SK-N-SH (cell line): Measurements from ENCODE around the gene CELF4. TPM values are rescaled to one million over a fixed set of nuclear protein-coding genes. Genes with fewer than 3 reads are reported as not detected.
"Not testable (repeated sequence)": the region's sequence is repeated elsewhere in the genome, so short reads cannot be mapped to it uniquely, and the experiment has no call there.

Experiments
- CTCF ChIA-PET: fragments of 300-600, 350-600 bp; formaldehyde crosslinking; extraction: SDS; loops from one replicate; lab custom pipeline; 2021; lab: Yijun Ruan, JAX
- POLR2A ChIA-PET: fragments of 350-600 bp; sonication (Branson Sonifier 250); formaldehyde crosslinking; extraction: SDS; loops from one replicate; lab custom pipeline; 2020; ENCODE audit warnings: antibody characterized with exemption, inconsistent platforms; lab: Yijun Ruan, JAX
- DNase-seq: peaks from one replicate; pipeline ENCODE4 v3.0.0; 2012
- H2AFZ ChIP-seq: fragments of 200-600 bp; sonication (generic); 2 replicates; pipeline ENCODE4 v1.8.1; 2016; ENCODE audit warnings: antibody characterized with exemption, mild to moderate bottlenecking, low read depth
- H3F3A ChIP-seq: fragments of 200-600 bp; sonication (generic); replicated peaks from 2 replicates; pipeline ENCODE3; 2016; ENCODE audit warnings: antibody characterized with exemption, mild to moderate bottlenecking; ENCODE audit not compliant: insufficient read depth
- H3K27ac ChIP-seq, 2 experiments: fragments of 200-500 bp in 1 of 2; fragments of 200-600 bp in 1 of 2; sonication (Bioruptor generic) in 1 of 2; sonication (generic), shearing (Covaris generic) in 1 of 2; 2 replicates each; pipeline versions ENCODE4 v1.5.1 to v1.6.1; 2014 to 2016; ENCODE audit warnings: low read depth in 2 of 2, inconsistent platforms in 1 of 2, low read length in 1 of 2, mild to moderate bottlenecking in 1 of 2, mixed read lengths in 1 of 2
- H3K27me3 ChIP-seq: fragments of 200-600 bp; sonication (generic), shearing (Covaris generic); 2 replicates; pipeline ENCODE4 v1.6.1; 2016; ENCODE audit warnings: mixed run types; ENCODE audit not compliant: insufficient read depth
- H3K36me3 ChIP-seq, 2 experiments: fragments of 200-500 bp in 1 of 2; fragments of 200-600 bp in 1 of 2; sonication (Bioruptor generic) in 1 of 2; sonication (generic) in 1 of 2; replicated peaks in 1 of 2; 2 replicates each; pipeline versions ENCODE3 to v1.5.1; 2014 to 2016; ENCODE audit warnings: low read length in 1 of 2, mild to moderate bottlenecking in 1 of 2; ENCODE audit not compliant: insufficient read depth in 2 of 2, control insufficient read depth in 1 of 2
- H3K4me1 ChIP-seq, 2 experiments: fragments of 200-500 bp in 1 of 2; fragments of 200-600 bp in 1 of 2; sonication (Bioruptor generic) in 1 of 2; sonication (generic), shearing (Covaris generic) in 1 of 2; 2 replicates each; pipeline versions ENCODE4 v1.5.1 to v1.6.1; 2014 to 2016; ENCODE audit warnings: low read depth in 1 of 2, low read length in 1 of 2, mixed run types in 1 of 2; ENCODE audit not compliant: insufficient read depth in 2 of 2, control insufficient read depth in 1 of 2
- H3K4me2 ChIP-seq: fragments of 200-600 bp; sonication (generic), shearing (Covaris generic); 2 replicates; pipeline ENCODE4 v1.6.1; 2017; ENCODE audit warnings: mixed run types
- H3K4me3 ChIP-seq, 2 experiments: fragments of 200-500 bp in 1 of 2; fragments of 200-600 bp in 1 of 2; sonication (Bioruptor generic) in 1 of 2; sonication (generic), shearing (Covaris generic) in 1 of 2; 2 replicates each; pipeline versions ENCODE4 v1.5.1 to v1.8.1; 2014 to 2016; ENCODE audit warnings: low read depth in 2 of 2, inconsistent platforms in 1 of 2, low read length in 1 of 2, mild to moderate bottlenecking in 1 of 2, mixed read lengths in 1 of 2, moderate library complexity in 1 of 2
- H3K79me2 ChIP-seq: fragments of 200-600 bp; sonication (generic); 2 replicates; pipeline ENCODE4 v1.8.1; 2017; ENCODE audit warnings: mild to moderate bottlenecking; ENCODE audit not compliant: insufficient read depth
- H3K9ac ChIP-seq: fragments of 200-600 bp; sonication (generic); 2 replicates; pipeline ENCODE4 v1.6.1; 2017; ENCODE audit warnings: mixed run types
- H3K9me2 ChIP-seq: fragments of 200-600 bp; sonication (generic); 2 replicates; pipeline ENCODE4 v1.6.1; 2017; ENCODE audit warnings: mixed run types
- H3K9me3 ChIP-seq: fragments of 200-600 bp; sonication (generic); 2 replicates; pipeline ENCODE4 v1.6.1; 2017; ENCODE audit warnings: mixed run types, mild to moderate bottlenecking, moderate library complexity
- H4K20me1 ChIP-seq: fragments of 200-600 bp; sonication (generic); 2 replicates; pipeline ENCODE4 v1.6.1; 2017; ENCODE audit warnings: mild to moderate bottlenecking, mixed run types; ENCODE audit not compliant: insufficient read depth
- CHD2 ChIP-seq: fragments of 150-350 bp; IDR thresholded peaks from 2 replicates; pipeline ENCODE4 v1.6.1; 2018; ENCODE audit warnings: low read length; ENCODE audit not compliant: partially characterized antibody
- ELF1 ChIP-seq: IDR thresholded peaks from 2 replicates; pipeline ENCODE4 v1.4.0; 2012
- EP300 ChIP-seq, 2 experiments: IDR thresholded peaks; 2 replicates each; pipeline versions ENCODE4 v1.4.0 to v1.6.1; 2012; ENCODE audit warnings: borderline replicate concordance in 1 of 2, low read depth in 1 of 2, low read length in 1 of 2
- FOXJ3 ChIP-seq: sonication (generic); formaldehyde crosslinking; IDR thresholded peaks from 2 replicates; pipeline ENCODE4 v1.5.1; 2020; ENCODE audit warnings: mild to moderate bottlenecking, missing genetic modification reagents
- FOXM1 ChIP-seq: IDR thresholded peaks from 2 replicates; pipeline ENCODE4 v1.4.0; 2012; ENCODE audit warnings: low read depth, mild to moderate bottlenecking
- GABPA ChIP-seq: IDR thresholded peaks from 2 replicates; pipeline ENCODE4 v1.4.0; 2012; ENCODE audit warnings: low read depth, mild to moderate bottlenecking
- GATA2 ChIP-seq: sonication (generic); formaldehyde crosslinking; IDR thresholded peaks from 2 replicates; pipeline ENCODE4 v1.5.0; 2020; ENCODE audit warnings: mild to moderate bottlenecking, missing genetic modification reagents
- MEF2A ChIP-seq: IDR thresholded peaks from 2 replicates; pipeline ENCODE4 v1.4.0; 2012; ENCODE audit warnings: low read depth, borderline replicate concordance
- MXI1 ChIP-seq: IDR thresholded peaks from 2 replicates; pipeline ENCODE4 v1.6.1; 2012; ENCODE audit warnings: mild to moderate bottlenecking, low read depth, low read length, improper control_type of control experiment
- NFIC ChIP-seq: IDR thresholded peaks from 2 replicates; pipeline ENCODE4 v1.4.0; 2012; ENCODE audit warnings: borderline replicate concordance
- NRF1 ChIP-seq: IDR thresholded peaks from 2 replicates; pipeline ENCODE4 v1.6.1; 2012; ENCODE audit warnings: low read depth, mild to moderate bottlenecking, low read length
- POLR2AphosphoS5 ChIP-seq: IDR thresholded peaks from 2 replicates; pipeline ENCODE4 v1.6.1; 2012; ENCODE audit warnings: low read depth, low read length
- RAD21 ChIP-seq: IDR thresholded peaks from 2 replicates; pipeline ENCODE4 v1.6.1; 2012; ENCODE audit warnings: mild to moderate bottlenecking, low read length
- RCOR1 ChIP-seq: fragments of 150-350 bp; IDR thresholded peaks from 2 replicates; pipeline ENCODE4 v1.6.1; 2017; ENCODE audit warnings: antibody characterized with exemption, low read length
- RFX5 ChIP-seq: IDR thresholded peaks from 2 replicates; pipeline ENCODE4 v1.6.1; 2012; ENCODE audit warnings: mild to moderate bottlenecking, improper control_type of control experiment, low read length
- SMC3 ChIP-seq: IDR thresholded peaks from 2 replicates; pipeline ENCODE4 v1.6.1; 2012; ENCODE audit warnings: low read depth, low read length, improper control_type of control experiment
- TAF1 ChIP-seq: IDR thresholded peaks from 2 replicates; pipeline ENCODE4 v1.6.1; 2012; ENCODE audit warnings: low read depth, mild to moderate bottlenecking, low read length, moderate library complexity, borderline replicate concordance
- TEAD4 ChIP-seq: IDR thresholded peaks from 2 replicates; pipeline ENCODE4 v1.4.0; 2012; ENCODE audit warnings: mild to moderate bottlenecking, borderline replicate concordance; ENCODE audit not compliant: insufficient read depth
- USF1 ChIP-seq: IDR thresholded peaks from 2 replicates; pipeline ENCODE4 v1.4.0; 2012; ENCODE audit warnings: low read depth, borderline replicate concordance
- YY1 ChIP-seq: IDR thresholded peaks from 2 replicates; pipeline ENCODE4 v1.4.0; 2012; ENCODE audit warnings: low read depth, mild to moderate bottlenecking
- ZBTB33 ChIP-seq: IDR thresholded peaks from 2 replicates; pipeline ENCODE4 v1.4.0; 2012; ENCODE audit warnings: low read depth, borderline replicate concordance
- WGBS: methylation state at CpG from one replicate; pipeline ENCODE4 v1.1.6; 2017; ENCODE audit warnings: low lambda C conversion rate; 5-methylcytosine and 5-hydroxymethylcytosine counted together
- polyA plus RNA-seq, 3 experiments: library from polyadenylated mRNA; depleted of rRNA; stranded (reverse); fragments of >200 nt; gene quantifications; 2 replicates each; pipeline ENCODE4 v1.2.3, GENCODE V29; 2012

The CELF4 gene
- polyA plus RNA-seq, 1 of the 3 experiments (the other 2 are of a cell fraction), result 0.26 TPM

- Histone ChIP-seq H3K4me1 (no peaks in the 10 kb centered on the region; a peak in 1 of 4 replicates), H3K79me2 (no peaks in the 10 kb centered on the region), H3K27ac (no peak overlapping the region), H2AFZ (no peak overlapping the region), H3K4me2 (no peak overlapping the region), H4K20me1 (no peaks in the 10 kb centered on the region), H3K4me3 (no peak overlapping the region), H3K9ac (no peak overlapping the region), H3F3A (no peaks in the 10 kb centered on the region), H3K27me3 (no peaks in the 10 kb centered on the region), H3K9me2 (no peaks in the 10 kb centered on the region), H3K9me3 (no peaks in the 10 kb centered on the region), H3K36me3 (no peaks in the 10 kb centered on the region)
- TF ChIP-seq TAF1, result no peak
- TF ChIP-seq MEF2A, result no peak
- TF ChIP-seq NRF1, result no peak
- no peak for TF ChIP-seq ZBTB33
- ChIA-PET CTCF (interaction anchor here (0.9 kb wide), 1 partner anchor 18 kb away, joined by 5 read pairs; no protein-coding TSS in a partner anchor), POLR2A (interaction anchor here (0.5 kb wide), 1 partner anchor 226 kb away, joined by 4 read pairs; no protein-coding TSS in a partner anchor)
- no peak for DNase-seq
- 57% methylated on average over 15 of the region's 19 CpGs for WGBS
Observed at GRCh38 chr18:37361335-37362157, 204.1 kb downstream of the CELF4 start.

- H3K9me3 ChIP-seq, H3K27ac ChIP-seq, H3F3A ChIP-seq, POLR2A ChIA-PET, H2AFZ ChIP-seq, H3K36me3 ChIP-seq, H4K20me1 ChIP-seq, H3K9me2 ChIP-seq, H3K9ac ChIP-seq, H3K4me3 ChIP-seq, H3K27me3 ChIP-seq, H3K4me2 ChIP-seq, DNase-seq, H3K4me1 ChIP-seq, H3K79me2 ChIP-seq: not testable (repeated sequence)
- 50% methylated on average over 7 of the region's 9 CpGs for WGBS
- CTCF ChIA-PET, result interaction anchor here (1.3 kb wide), 1 partner anchor 21 kb away, joined by 3 read pairs; no protein-coding TSS in a partner anchor
Observed at GRCh38 chr18:37358061-37358460, 207.5 kb downstream of the CELF4 start.

- Histone ChIP-seq H3K4me3 (no peak overlapping the region), H3K9me2 (no peaks in the 10 kb centered on the region), H3K4me2 (no peak overlapping the region), H3K36me3 (no peaks in the 10 kb centered on the region), H3K79me2 (no peaks in the 10 kb centered on the region), H3K27me3 (no peaks in the 10 kb centered on the region), H2AFZ (no peak overlapping the region), H4K20me1 (no peaks in the 10 kb centered on the region), H3F3A (no peaks in the 10 kb centered on the region), H3K27ac (no peak overlapping the region), H3K9me3 (no peaks in the 10 kb centered on the region), H3K4me1 (peaks cover 0 to 2% of the 10 kb centered on the region in 2 experiments; a peak in 1 of 4 replicates), H3K9ac (no peak overlapping the region)
- POLR2A ChIA-PET, result no interaction called here
- DNase-seq, result no peak
- WGBS, result 0% methylated on average over 1 of the region's 3 CpGs
- CTCF ChIA-PET, result no interaction called here
- no peak for TF ChIP-seq FOXM1
- TF ChIP-seq NFIC, result no peak
- no peak for TF ChIP-seq GATA2 (CRISPR knock-in tag)
- TF ChIP-seq FOXJ3 (CRISPR knock-in tag), result no peak
- no peak for TF ChIP-seq TEAD4
- TF ChIP-seq TAF1, result no peak
- TF ChIP-seq RFX5, result no peak
- no peak for TF ChIP-seq POLR2AphosphoS5
- no peak for TF ChIP-seq SMC3
- TF ChIP-seq CHD2, result no peak
- TF ChIP-seq YY1, result no peak
- TF ChIP-seq RCOR1, result no peak
- no peak for TF ChIP-seq RAD21
- no peak for TF ChIP-seq GABPA
- TF ChIP-seq ELF1, result no peak
- no peak for TF ChIP-seq EP300 (IDR thresholded peaks at IDR 0.05; ENCODE audit: borderline replicate concordance in 1 of 2, low read depth in 1 of 2, low read length in 1 of 2)
- TF ChIP-seq USF1, result no peak
- TF ChIP-seq MXI1, result no peak
Observed at GRCh38 chr18:37355772-37356171, 209.8 kb downstream of the CELF4 start.
